PC-9 (cell line): ENCODE results near the gene PLPPR1. TPM values are rescaled to one million over a fixed set of nuclear protein-coding genes. Genes with fewer than 3 reads are reported as not detected.

ENCODE experiments used
- BruUV-seq: library from RNA; stranded (reverse); fragments of 400-500 nt; replicated peaks from 2 replicates; lab custom pipeline; 2021; lab: Mats Ljungman, UMichigan
- CTCF ChIA-PET: fragments of 300-600 bp; sonication (Branson Sonifier 250); formaldehyde crosslinking; loops from one replicate; lab custom pipeline; 2022; ENCODE audit warnings: antibody characterized with exemption; lab: Charles Lee
- POLR2A ChIA-PET: fragments of 300-600 bp; sonication (Branson Sonifier 250); formaldehyde crosslinking; loops from one replicate; lab custom pipeline; 2022; ENCODE audit warnings: antibody characterized with exemption; ENCODE audit not compliant: unreplicated experiment; lab: Charles Lee
- DNase-seq, 2 experiments: peaks; one replicate each; pipeline versions ENCODE4 v3.0.0 to v3.0.0-alpha.2; 2015 to 2022; ENCODE audit warnings: mixed read lengths in 1 of 2
- H2AFZ ChIP-seq: fragments of 200-600 bp; sonication (generic); 2 replicates; pipeline ENCODE4 v1.8.1; 2017; ENCODE audit warnings: antibody characterized with exemption
- H3F3A ChIP-seq: fragments of 200-600 bp; sonication (generic); 2 replicates; pipeline ENCODE4 v1.8.1; 2017; ENCODE audit warnings: antibody characterized with exemption, mild to moderate bottlenecking, low read depth; ENCODE audit not compliant: insufficient read depth
- H3K27ac ChIP-seq: fragments of 200-600 bp; sonication (generic); 2 replicates; pipeline ENCODE4 v1.6.1; 2016; ENCODE audit warnings: mixed run types
- H3K27me3 ChIP-seq: fragments of 200-600 bp; sonication (generic); 2 replicates; pipeline ENCODE4 v1.6.1; 2016; ENCODE audit warnings: low read depth, mixed run types; ENCODE audit not compliant: insufficient read depth
- H3K36me3 ChIP-seq: fragments of 200-600 bp; sonication (generic); 2 replicates; pipeline ENCODE4 v1.6.1; 2016; ENCODE audit warnings: low read depth, mixed run types
- H3K4me1 ChIP-seq: fragments of 200-600 bp; sonication (generic); replicated peaks from 2 replicates; pipeline ENCODE4 v1.6.1; 2016; ENCODE audit warnings: mixed run types; ENCODE audit not compliant: insufficient read depth
- H3K4me2 ChIP-seq: fragments of 200-600 bp; sonication (generic); 2 replicates; pipeline ENCODE4 v1.6.1; 2017; ENCODE audit warnings: mixed run types
- H3K4me3 ChIP-seq: fragments of 200-600 bp; sonication (generic); 2 replicates; pipeline ENCODE4 v1.6.1; 2016; ENCODE audit warnings: mixed run types
- H3K79me2 ChIP-seq: fragments of 200-600 bp; sonication (generic); 2 replicates; pipeline ENCODE4 v1.6.1; 2017; ENCODE audit warnings: low read depth, mixed run types
- H3K9me2 ChIP-seq: fragments of 200-600 bp; sonication (generic); 2 replicates; pipeline ENCODE4 v1.8.1; 2017; ENCODE audit warnings: mild to moderate bottlenecking; ENCODE audit not compliant: insufficient read depth
- H3K9me3 ChIP-seq: fragments of 200-600 bp; sonication (generic); 2 replicates; pipeline ENCODE4 v1.8.1; 2016; ENCODE audit warnings: low read depth; ENCODE audit not compliant: insufficient read depth
- H4K20me1 ChIP-seq: fragments of 200-600 bp; sonication (generic); 2 replicates; pipeline ENCODE4 v1.8.1; 2017; ENCODE audit not compliant: insufficient read depth
- EZH2 ChIP-seq: fragments of 200-600 bp; sonication (generic); IDR thresholded peaks from 2 replicates; pipeline ENCODE4 v1.8.0; 2017; ENCODE audit warnings: antibody characterized with exemption, low read depth
- intact Hi-C: fragments of 100-400 bp; cut with micrococcal nuclease; formaldehyde crosslinking; loops from one replicate; pipeline ENCODE4 v1.10.0; 2022; ENCODE audit not compliant: unreplicated experiment
- total RNA-seq: library from RNA; stranded (reverse); gene quantifications from 2 replicates; pipeline ENCODE4 v1.2.3, GENCODE V29; 2021
- TF ChIP-seq, protein P1 (sequence below): fragments of 200-600 bp; sonication (generic); conservative IDR thresholded peaks from 2 replicates; pipeline ENCODE4 v1.6.1; 2017; ENCODE audit warnings: mixed run types, antibody characterized with exemption, mild to moderate bottlenecking, moderate library complexity

PLPPR1 gene
- total RNA-seq, 1 experiment from 2014 or later: not detected

DNA sequence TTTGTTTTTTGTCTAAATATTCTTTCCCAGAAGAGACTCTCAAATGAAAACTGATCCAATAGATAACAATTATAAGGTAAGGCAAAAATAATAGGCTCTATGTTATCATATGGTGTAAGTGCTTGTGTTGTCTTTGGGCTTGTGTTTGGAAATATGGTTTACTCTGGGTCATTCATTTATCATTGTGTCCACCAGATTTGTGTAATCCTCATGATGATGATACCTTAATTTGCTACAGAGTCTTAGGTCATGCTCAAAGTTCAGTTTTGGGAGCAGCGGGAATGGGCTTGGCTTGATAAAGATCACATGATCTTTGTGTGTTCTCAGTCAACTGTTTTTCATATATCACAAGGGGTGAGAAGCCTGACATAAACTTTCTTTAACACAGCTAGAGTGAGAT is 34.2 kb downstream of the PLPPR1 start:
- no peak for DNase-seq
- Histone ChIP-seq H3K27me3 (no peaks in the 10 kb centered on the region), H3F3A (no peaks in the 10 kb centered on the region), H4K20me1 (no peaks in the 10 kb centered on the region), H3K4me3 (no peak overlapping the region), H3K9me2 (no peaks in the 10 kb centered on the region; the same call in 1 of the 2 replicates), H3K79me2 (no peaks in the 10 kb centered on the region), H2AFZ (no peak overlapping the region), H3K4me1 (no peaks in the 10 kb centered on the region), H3K36me3 (no peaks in the 10 kb centered on the region), H3K4me2 (no peak overlapping the region), H3K9me3 (no peaks in the 10 kb centered on the region), H3K27ac (no peak overlapping the region)
- no TSS peak for BruUV-seq
- POLR2A ChIA-PET: no interaction called here
- TF ChIP-seq, protein P1, sequence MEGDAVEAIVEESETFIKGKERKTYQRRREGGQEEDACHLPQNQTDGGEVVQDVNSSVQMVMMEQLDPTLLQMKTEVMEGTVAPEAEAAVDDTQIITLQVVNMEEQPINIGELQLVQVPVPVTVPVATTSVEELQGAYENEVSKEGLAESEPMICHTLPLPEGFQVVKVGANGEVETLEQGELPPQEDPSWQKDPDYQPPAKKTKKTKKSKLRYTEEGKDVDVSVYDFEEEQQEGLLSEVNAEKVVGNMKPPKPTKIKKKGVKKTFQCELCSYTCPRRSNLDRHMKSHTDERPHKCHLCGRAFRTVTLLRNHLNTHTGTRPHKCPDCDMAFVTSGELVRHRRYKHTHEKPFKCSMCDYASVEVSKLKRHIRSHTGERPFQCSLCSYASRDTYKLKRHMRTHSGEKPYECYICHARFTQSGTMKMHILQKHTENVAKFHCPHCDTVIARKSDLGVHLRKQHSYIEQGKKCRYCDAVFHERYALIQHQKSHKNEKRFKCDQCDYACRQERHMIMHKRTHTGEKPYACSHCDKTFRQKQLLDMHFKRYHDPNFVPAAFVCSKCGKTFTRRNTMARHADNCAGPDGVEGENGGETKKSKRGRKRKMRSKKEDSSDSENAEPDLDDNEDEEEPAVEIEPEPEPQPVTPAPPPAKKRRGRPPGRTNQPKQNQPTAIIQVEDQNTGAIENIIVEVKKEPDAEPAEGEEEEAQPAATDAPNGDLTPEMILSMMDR: no peak
- no peak for TF ChIP-seq EZH2
- CTCF ChIA-PET: no interaction called here
- intact Hi-C loops: no loop called here

- POLR2A ChIA-PET: no interaction called here
- no peak overlapping the region for H3K4me2 ChIP-seq
- no TSS peak for BruUV-seq
Observed at GRCh38 chr9:101063192-101063591, 34.7 kb downstream of the PLPPR1 start.

DNA sequence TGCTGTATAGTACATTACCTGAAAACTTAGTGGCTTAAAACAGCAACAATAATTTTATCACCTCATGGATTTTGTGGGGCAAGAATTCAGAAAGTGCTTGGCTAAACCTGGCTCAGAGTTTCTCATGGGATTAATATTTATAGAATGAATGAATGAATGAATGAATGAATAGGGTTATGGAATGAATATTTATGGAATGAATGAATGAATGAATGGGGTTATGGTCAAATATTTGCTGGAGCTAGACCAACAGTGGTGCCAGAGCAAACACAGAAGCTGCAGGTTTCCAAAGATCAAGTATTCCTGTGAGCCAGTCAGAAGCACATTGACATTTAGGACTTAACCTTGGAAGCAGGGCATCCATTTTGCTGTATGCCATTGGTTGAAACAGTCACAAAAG is 35.7 kb downstream of the PLPPR1 start:
- BruUV-seq: no TSS peak

More at GRCh38 chr9:101063192-101063591, 34.7 kb downstream of the PLPPR1 start:
- CTCF ChIA-PET: no interaction called here
- no peak for TF ChIP-seq EZH2
- TF ChIP-seq, protein P1: no peak
- H3K4me3 ChIP-seq: no peak overlapping the region
- H4K20me1 ChIP-seq: no peaks in the 10 kb centered on the region
- intact Hi-C loops: no loop called here
- H3K27ac ChIP-seq: no peak overlapping the region
- no peaks in the 10 kb centered on the region for H3K4me1 ChIP-seq
- no peak for DNase-seq
- no peaks in the 10 kb centered on the region; the same call in 1 of the 2 replicates for H3K9me2 ChIP-seq
- no peaks in the 10 kb centered on the region for H3F3A ChIP-seq
- H3K9me3 ChIP-seq: no peaks in the 10 kb centered on the region
- no peak overlapping the region for H2AFZ ChIP-seq
- H3K36me3 ChIP-seq: no peaks in the 10 kb centered on the region
- H3K79me2 ChIP-seq: no peaks in the 10 kb centered on the region
- no peaks in the 10 kb centered on the region for H3K27me3 ChIP-seq

More for the DNA sequence above, 35.7 kb downstream of the PLPPR1 start:
- no peaks in the 10 kb centered on the region for H3K9me3 ChIP-seq
- no peak overlapping the region for H2AFZ ChIP-seq
- H3K79me2 ChIP-seq: no peaks in the 10 kb centered on the region
- no peaks in the 10 kb centered on the region for H3K36me3 ChIP-seq
- intact Hi-C loops: no loop called here
- no peaks in the 10 kb centered on the region for H3F3A ChIP-seq
- CTCF ChIA-PET: no interaction called here
- DNase-seq: no peak
- no peaks in the 10 kb centered on the region for H3K27me3 ChIP-seq
- no peaks in the 10 kb centered on the region; the same call in 1 of the 2 replicates for H3K9me2 ChIP-seq
- no peak overlapping the region for H3K4me3 ChIP-seq
- POLR2A ChIA-PET: no interaction called here
- H3K27ac ChIP-seq: no peak overlapping the region
- no peaks in the 10 kb centered on the region for H4K20me1 ChIP-seq
- no peak overlapping the region for H3K4me2 ChIP-seq
- no peaks in the 10 kb centered on the region for H3K4me1 ChIP-seq
- TF ChIP-seq EZH2: no peak
- TF ChIP-seq, protein P1: no peak
